ENCODE data around the gene LRRFIP1.
"Not testable (repeated sequence)": the region's sequence is repeated elsewhere in the genome, so short reads cannot be mapped to it uniquely, and the experiment has no call there.

The LRRFIP1 gene

GRCh38 chr2:237673130-237674001, 46.0 kb downstream of the LRRFIP1 start:
- no peak for TF ChIP-seq POLR2A (IDR thresholded peaks at IDR 0.05; ENCODE audit: low read length)
- TF ChIP-seq GATA1 (IDR thresholded peaks at IDR 0.05; ENCODE audit: low read depth, low read length), result no peak
- peak; percentile 78 to 85 for DNase-seq

- DNase-seq, result peak; percentile 37 to 51
- TF ChIP-seq GATA1 (IDR thresholded peaks at IDR 0.05; ENCODE audit: low read depth, low read length) (no peak), POLR2A (IDR thresholded peaks at IDR 0.05; ENCODE audit: low read length) (peak; percentile 39)
Measured at GRCh38 chr2:237674731-237675276, 47.4 kb downstream of the LRRFIP1 start.

GRCh38 chr2:237675316-237675715, 47.9 kb downstream of the LRRFIP1 start:
- DNase-seq, result no peak
- TF ChIP-seq POLR2A (IDR thresholded peaks at IDR 0.05; ENCODE audit: low read length) (no peak), GATA1 (IDR thresholded peaks at IDR 0.05; ENCODE audit: low read depth, low read length) (no peak)

GRCh38 chr2:237680702-237681478, 53.5 kb downstream of the LRRFIP1 start:
- TF ChIP-seq GATA1 (IDR thresholded peaks at IDR 0.05; ENCODE audit: low read depth, low read length), result no peak
- no peak for TF ChIP-seq POLR2A (IDR thresholded peaks at IDR 0.05; ENCODE audit: low read length)
- DNase-seq, result no peak

GRCh38 chr2:237682151-237682550, 54.8 kb downstream of the LRRFIP1 start:
- no peak for DNase-seq
- TF ChIP-seq POLR2A (IDR thresholded peaks at IDR 0.05; ENCODE audit: low read length), result no peak
- TF ChIP-seq GATA1 (IDR thresholded peaks at IDR 0.05; ENCODE audit: low read depth, low read length), result no peak

GRCh38 chr2:237682856-237683670, 55.7 kb downstream of the LRRFIP1 start:
- DNase-seq, result no peak
- TF ChIP-seq POLR2A (IDR thresholded peaks at IDR 0.05; ENCODE audit: low read length), result no peak
- no peak for TF ChIP-seq GATA1 (IDR thresholded peaks at IDR 0.05; ENCODE audit: low read depth, low read length)

- DNase-seq, result no peak
- TF ChIP-seq POLR2A (IDR thresholded peaks at IDR 0.05; ENCODE audit: low read length), result no peak
- TF ChIP-seq GATA1 (IDR thresholded peaks at IDR 0.05; ENCODE audit: low read depth, low read length), result no peak
Measured at GRCh38 chr2:237685408-237685807, 58.0 kb downstream of the LRRFIP1 start.

GRCh38 chr2:237686659-237687136, 59.3 kb downstream of the LRRFIP1 start:
- TF ChIP-seq POLR2A (IDR thresholded peaks at IDR 0.05; ENCODE audit: low read length) (no peak), GATA1 (IDR thresholded peaks at IDR 0.05; ENCODE audit: low read depth, low read length) (no peak)
- DNase-seq, result peak; percentile 24 to 30

GRCh38 chr2:237688081-237688480, 60.7 kb downstream of the LRRFIP1 start:
- no peak for TF ChIP-seq GATA1 (IDR thresholded peaks at IDR 0.05; ENCODE audit: low read depth, low read length)
- TF ChIP-seq POLR2A (IDR thresholded peaks at IDR 0.05; ENCODE audit: low read length), result no peak
- no peak for DNase-seq

GRCh38 chr2:237688541-237688940, 61.2 kb downstream of the LRRFIP1 start:
- DNase-seq, result not testable (repeated sequence)

- no peak for DNase-seq
- TF ChIP-seq GATA1 (IDR thresholded peaks at IDR 0.05; ENCODE audit: low read depth, low read length) (no peak), POLR2A (IDR thresholded peaks at IDR 0.05; ENCODE audit: low read length) (no peak)
Measured at GRCh38 chr2:237689336-237690131, 62.1 kb downstream of the LRRFIP1 start.

- peak; percentile 52 to 59 for DNase-seq
- no peak for TF ChIP-seq POLR2A (IDR thresholded peaks at IDR 0.05; ENCODE audit: low read length)
- no peak for TF ChIP-seq GATA1 (IDR thresholded peaks at IDR 0.05; ENCODE audit: low read depth, low read length)
Measured at GRCh38 chr2:237691029-237691907, 63.9 kb downstream of the LRRFIP1 start.
